GM12878 (cell line): ENCODE data around the gene MYCN. TPM values are rescaled to one million over a fixed set of nuclear protein-coding genes. Genes with fewer than 3 reads are reported as not detected.

Experiments used
- ATAC-seq: fragments of 200-7000 bp; cut with Tn5 transposase; 3 replicates; pipeline ENCODE4 v1.9.1; 2020; ENCODE audit warnings: mild to moderate bottlenecking, moderate library complexity
- BruUV-seq: library from RNA; stranded (reverse); fragments of 400-500 nt; replicated peaks from 2 replicates; lab custom pipeline; 2021; lab: Mats Ljungman, UMichigan
- CTCF ChIA-PET: fragments of 300-600 bp; sonication (Branson Sonifier 250); formaldehyde crosslinking; extraction: SDS; loops from one replicate; lab custom pipeline; 2021; ENCODE audit warnings: inconsistent platforms; lab: Yijun Ruan, JAX
- POLR2A ChIA-PET: fragments of 350-600 bp; formaldehyde crosslinking; extraction: SDS; loops from one replicate; lab custom pipeline; 2021; ENCODE audit warnings: inconsistent platforms; lab: Charles Lee
- RAD21 ChIA-PET: fragments of 300-600 bp; sonication (Branson Sonifier 250); formaldehyde crosslinking; loops from one replicate; lab custom pipeline; 2023; ENCODE audit warnings: antibody characterized with exemption; ENCODE audit not compliant: unreplicated experiment; lab: Charles Lee
- SMC1A ChIA-PET: fragments of 300-600 bp; sonication (Branson Sonifier 250); formaldehyde crosslinking; loops from one replicate; lab custom pipeline; 2023; ENCODE audit not compliant: unreplicated experiment, uncharacterized antibody; lab: Charles Lee
- DNase-seq: peaks from one replicate; pipeline ENCODE4 v3.0.0-alpha.2; 2011; ENCODE audit warnings: low read depth, low spot score
- FAIRE-seq: peaks from 3 replicates; lab custom pipeline; 2011; peaks lifted over from hg19 to GRCh38; lab: Jason Lieb, UNC
- H2AFZ ChIP-seq: 2 replicates; pipeline ENCODE4 v1.6.0; 2011; ENCODE audit warnings: low read depth, low read length, control low read depth; ENCODE audit not compliant: control insufficient read depth
- H3K27ac ChIP-seq: 2 replicates; pipeline ENCODE4 v1.5.1; 2011; ENCODE audit warnings: control low read depth; ENCODE audit not compliant: control insufficient read depth, insufficient read depth
- H3K27me3 ChIP-seq, 2 experiments: replicated peaks in 1 of 2; 2 replicates each; pipeline versions ENCODE4 v1.6.0 to v1.6.1; 2011; ENCODE audit warnings: low read length in 1 of 2; ENCODE audit not compliant: control insufficient read depth in 2 of 2, insufficient read depth in 2 of 2
- H3K36me3 ChIP-seq, 2 experiments: 2 replicates each; pipeline ENCODE4 v1.5.1; 2011; ENCODE audit warnings: low read length in 1 of 2; ENCODE audit not compliant: control insufficient read depth in 2 of 2, insufficient read depth in 2 of 2
- H3K4me1 ChIP-seq: 2 replicates; pipeline ENCODE4 v1.6.1; 2011; ENCODE audit warnings: mild to moderate bottlenecking, low read length, moderate library complexity, mixed read lengths; ENCODE audit not compliant: control insufficient read depth, insufficient read depth
- H3K4me2 ChIP-seq: 2 replicates; pipeline ENCODE4 v1.6.0; 2011; ENCODE audit warnings: control low read depth; ENCODE audit not compliant: control insufficient read depth, insufficient read depth
- H3K4me3 ChIP-seq: fragments of 200-600 bp; sonication (generic); 2 replicates; pipeline ENCODE4 v1.5.1; 2016
- H3K79me2 ChIP-seq: 2 replicates; pipeline ENCODE4 v1.6.0; 2011; ENCODE audit warnings: low read length; ENCODE audit not compliant: control insufficient read depth, insufficient read depth
- H3K9ac ChIP-seq: 2 replicates; pipeline ENCODE4 v1.8.0; 2011; ENCODE audit warnings: low read length, control low read depth, mixed read lengths; ENCODE audit not compliant: control insufficient read depth, insufficient read depth
- H3K9me3 ChIP-seq: replicated peaks from 3 replicates; pipeline ENCODE4 v1.5.1; 2011; ENCODE audit warnings: mild to moderate bottlenecking, low read length; ENCODE audit not compliant: control insufficient read depth, insufficient read depth
- H4K20me1 ChIP-seq: 2 replicates; pipeline ENCODE4 v1.6.0; 2011; ENCODE audit not compliant: control insufficient read depth, insufficient read depth
- BHLHE40 ChIP-seq, 2 experiments: fragments of 450-650 bp in 1 of 2; IDR thresholded peaks; 2 replicates each; pipeline ENCODE4 v1.6.1; 2011 to 2017; ENCODE audit warnings: low read depth in 2 of 2, borderline replicate concordance in 1 of 2, improper control_type of control experiment in 1 of 2, low read length in 1 of 2, mild to moderate bottlenecking in 1 of 2
- BMI1 ChIP-seq: fragments of 450-650 bp; IDR thresholded peaks from 2 replicates; pipeline ENCODE4 v1.6.1; 2016; ENCODE audit warnings: mild to moderate bottlenecking, moderate library complexity, borderline replicate concordance
- DPF2 ChIP-seq: fragments of 450-650 bp; IDR thresholded peaks from 2 replicates; pipeline ENCODE4 v1.6.1; 2017; ENCODE audit warnings: mild to moderate bottlenecking
- ETV6 ChIP-seq, 2 experiments: fragments of 450-650 bp in 1 of 2; IDR thresholded peaks in 1 of 2; conservative IDR thresholded peaks in 1 of 2; 2 replicates each; pipeline ENCODE4 v1.6.1; 2014; ENCODE audit warnings: antibody characterized with exemption in 1 of 2, borderline replicate concordance in 1 of 2, low read depth in 1 of 2, mild to moderate bottlenecking in 1 of 2, moderate library complexity in 1 of 2
- HDAC2 ChIP-seq: fragments of 200-600 bp; sonication (generic); IDR thresholded peaks from 2 replicates; pipeline ENCODE4 v1.6.1; 2017
- MTA3 ChIP-seq: IDR thresholded peaks from 2 replicates; pipeline ENCODE4 v1.6.1; 2012; ENCODE audit warnings: low read length, inconsistent platforms, borderline replicate concordance
- NBN ChIP-seq: fragments of 450-650 bp; IDR thresholded peaks from 2 replicates; pipeline ENCODE4 v1.6.1; 2016
- NFYB ChIP-seq: IDR thresholded peaks from 2 replicates; pipeline ENCODE4 v1.6.1; 2011; ENCODE audit warnings: low read depth, mild to moderate bottlenecking, low read length, improper control_type of control experiment, moderate library complexity; ENCODE audit not compliant: insufficient read depth
- NR2F1 ChIP-seq: fragments of 450-650 bp; conservative IDR thresholded peaks from 2 replicates; pipeline ENCODE4 v1.6.1; 2017; ENCODE audit warnings: mild to moderate bottlenecking
- RAD51 ChIP-seq: fragments of 450-650 bp; IDR thresholded peaks from 2 replicates; pipeline ENCODE4 v1.6.1; 2016; ENCODE audit warnings: moderate library complexity, mild to moderate bottlenecking, inconsistent platforms
- RBBP5 ChIP-seq: fragments of 200-600 bp; sonication (generic); conservative IDR thresholded peaks from 2 replicates; pipeline ENCODE4 v1.6.1; 2016
- SMARCA5 ChIP-seq: fragments of 450-650 bp; IDR thresholded peaks from 2 replicates; pipeline ENCODE4 v1.6.1; 2017; ENCODE audit warnings: mild to moderate bottlenecking
- SP1 ChIP-seq: IDR thresholded peaks from one replicate; pipeline ENCODE4 v1.6.1; 2011; ENCODE audit warnings: low read depth, low read length
- WRNIP1 ChIP-seq: IDR thresholded peaks from 2 replicates; pipeline ENCODE4 v1.6.1; 2011; ENCODE audit warnings: low read depth, low read length, improper control_type of control experiment, borderline replicate concordance
- WGBS: methylation state at CpG from one replicate; pipeline ENCODE4 v1.1.6; 2016; ENCODE audit warnings: low lambda C conversion rate; ENCODE audit not compliant: insufficient replicate concordance, insufficient coverage; ENCODE audit errors: missing lambda C conversion rate; 5-methylcytosine and 5-hydroxymethylcytosine counted together
- in situ Hi-C: fragments of 300-500 bp; cut with MboI; formaldehyde crosslinking; loops from 9 replicates; pipeline ENCODE4 v1.14.3; 2018; ENCODE audit warnings: mixed read lengths
- intact Hi-C: fragments of 100-400 bp; cut with micrococcal nuclease; formaldehyde crosslinking; loops from one replicate; pipeline ENCODE4 v1.14.2; 2022; ENCODE audit not compliant: unreplicated experiment
- polyA plus RNA-seq, 11 experiments: library from polyadenylated mRNA; depleted of rRNA in 4 of 11; unstranded in 6 of 11; stranded (reverse) in 5 of 11; fragments of >200 nt; fragmentation: Nextera tagmentation in 4 of 11; fragmentation: Illumina TruSeq in 1 of 11; extraction: Ambion mirVana in 4 of 11; extraction: Trizol in 1 of 11; gene quantifications; 1 replicate in 1 of 11; 2 replicates in 10 of 11; pipeline versions ENCODE4 v1.2.1 to v1.2.3, GENCODE V29; 2011 to 2016; ENCODE audit warnings: inconsistent platforms in 2 of 11, missing spikeins in 2 of 11, low read depth in 1 of 11
- total RNA-seq, 4 experiments: library from RNA; depleted of rRNA in 3 of 4; stranded (reverse); fragments of >200 nt in 3 of 4; fragmentation: Illumina TruSeq in 1 of 4; extraction: Trizol in 1 of 4; gene quantifications; 2 replicates each; pipeline versions ENCODE4 v1.2.1 to v1.2.3, GENCODE V29; 2013 to 2021
- TF ChIP-seq, protein P1 (sequence below): IDR thresholded peaks from 2 replicates; pipeline ENCODE4 v1.6.1; 2012; ENCODE audit warnings: improper control_type of control experiment, low read depth, low read length; ENCODE audit not compliant: insufficient replicate concordance
- TF ChIP-seq, protein P2 (sequence below): fragments of 450-650 bp; formaldehyde crosslinking; IDR thresholded peaks from 2 replicates; pipeline ENCODE4 v1.4.0; 2022; ENCODE audit warnings: mild to moderate bottlenecking, moderate library complexity
- TF ChIP-seq, protein P3 (sequence below): IDR thresholded peaks from 2 replicates; pipeline ENCODE4 v1.6.1; 2012; ENCODE audit warnings: low read length, inconsistent platforms

MYCN gene
- total and polyA plus RNA-seq, 10 of the 15 experiments (the other 5 are each of a cell fraction or from before 2014, with no cell fraction given): not detected

DNA sequence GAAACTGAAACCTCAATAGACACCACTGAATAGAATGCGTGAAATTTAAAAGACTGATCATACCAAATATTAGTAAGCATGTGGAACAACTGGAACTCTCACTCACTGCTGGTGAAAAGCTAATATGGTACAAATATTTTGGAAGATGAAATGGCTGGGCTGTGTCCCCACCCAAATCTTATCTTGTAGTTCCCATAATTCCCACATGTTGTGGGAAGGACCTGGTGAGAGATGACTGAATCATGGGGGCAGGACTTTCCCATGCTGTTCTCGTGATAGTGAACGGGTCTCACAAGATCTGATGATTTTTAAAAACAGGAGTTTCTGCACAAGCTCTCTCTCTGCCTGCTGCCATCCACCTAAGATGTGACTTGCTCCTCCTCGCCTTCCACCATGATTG is 32.0 kb upstream of the MYCN start:
- Histone ChIP-seq H3K9me3 (no peaks in the 10 kb centered on the region), H3K36me3 (no peaks in the 10 kb centered on the region), H3K27me3 (no peaks in the 10 kb centered on the region; a peak in 1 of 4 replicates), H3K9ac (no peak overlapping the region), H3K79me2 (no peaks in the 10 kb centered on the region), H4K20me1 (no peaks in the 10 kb centered on the region), H3K4me3 (no peak overlapping the region), H2AFZ (no peak overlapping the region), H3K27ac (no peak overlapping the region), H3K4me1 (no peaks in the 10 kb centered on the region), H3K4me2 (no peak overlapping the region)
- WGBS: 8% methylated on average over 4 of the region's 4 CpGs
- DNase-seq: no peak
- ATAC-seq: no peak
- SMC1A ChIA-PET: interaction anchor here (1.5 kb wide), 1 partner anchor 13 kb away, joined by 3 read pairs; no protein-coding TSS in a partner anchor
- in situ Hi-C loops: no loop called here
- CTCF ChIA-PET: no interaction called here
- no TSS peak for BruUV-seq
- intact Hi-C loops: no loop called here
- no peak for FAIRE-seq
- RAD21 ChIA-PET: no interaction called here
- POLR2A ChIA-PET: interaction anchor here (0.6 kb wide), 1 partner anchor 10 kb away, joined by 4 read pairs; no protein-coding TSS in a partner anchor
- no peak for TF ChIP-seq WRNIP1
- no peak for TF ChIP-seq NBN
- TF ChIP-seq SP1: no peak
- no peak for TF ChIP-seq ETV6 (conservative IDR thresholded peaks at IDR 0.05 in 1 of 2, IDR thresholded peaks at IDR 0.05 in 1 of 2; ENCODE audit: borderline replicate concordance in 1 of 2, low read depth in 1 of 2)
- no peak for TF ChIP-seq RBBP5
- TF ChIP-seq BMI1: no peak
- TF ChIP-seq SMARCA5: no peak
- TF ChIP-seq, protein P1, sequence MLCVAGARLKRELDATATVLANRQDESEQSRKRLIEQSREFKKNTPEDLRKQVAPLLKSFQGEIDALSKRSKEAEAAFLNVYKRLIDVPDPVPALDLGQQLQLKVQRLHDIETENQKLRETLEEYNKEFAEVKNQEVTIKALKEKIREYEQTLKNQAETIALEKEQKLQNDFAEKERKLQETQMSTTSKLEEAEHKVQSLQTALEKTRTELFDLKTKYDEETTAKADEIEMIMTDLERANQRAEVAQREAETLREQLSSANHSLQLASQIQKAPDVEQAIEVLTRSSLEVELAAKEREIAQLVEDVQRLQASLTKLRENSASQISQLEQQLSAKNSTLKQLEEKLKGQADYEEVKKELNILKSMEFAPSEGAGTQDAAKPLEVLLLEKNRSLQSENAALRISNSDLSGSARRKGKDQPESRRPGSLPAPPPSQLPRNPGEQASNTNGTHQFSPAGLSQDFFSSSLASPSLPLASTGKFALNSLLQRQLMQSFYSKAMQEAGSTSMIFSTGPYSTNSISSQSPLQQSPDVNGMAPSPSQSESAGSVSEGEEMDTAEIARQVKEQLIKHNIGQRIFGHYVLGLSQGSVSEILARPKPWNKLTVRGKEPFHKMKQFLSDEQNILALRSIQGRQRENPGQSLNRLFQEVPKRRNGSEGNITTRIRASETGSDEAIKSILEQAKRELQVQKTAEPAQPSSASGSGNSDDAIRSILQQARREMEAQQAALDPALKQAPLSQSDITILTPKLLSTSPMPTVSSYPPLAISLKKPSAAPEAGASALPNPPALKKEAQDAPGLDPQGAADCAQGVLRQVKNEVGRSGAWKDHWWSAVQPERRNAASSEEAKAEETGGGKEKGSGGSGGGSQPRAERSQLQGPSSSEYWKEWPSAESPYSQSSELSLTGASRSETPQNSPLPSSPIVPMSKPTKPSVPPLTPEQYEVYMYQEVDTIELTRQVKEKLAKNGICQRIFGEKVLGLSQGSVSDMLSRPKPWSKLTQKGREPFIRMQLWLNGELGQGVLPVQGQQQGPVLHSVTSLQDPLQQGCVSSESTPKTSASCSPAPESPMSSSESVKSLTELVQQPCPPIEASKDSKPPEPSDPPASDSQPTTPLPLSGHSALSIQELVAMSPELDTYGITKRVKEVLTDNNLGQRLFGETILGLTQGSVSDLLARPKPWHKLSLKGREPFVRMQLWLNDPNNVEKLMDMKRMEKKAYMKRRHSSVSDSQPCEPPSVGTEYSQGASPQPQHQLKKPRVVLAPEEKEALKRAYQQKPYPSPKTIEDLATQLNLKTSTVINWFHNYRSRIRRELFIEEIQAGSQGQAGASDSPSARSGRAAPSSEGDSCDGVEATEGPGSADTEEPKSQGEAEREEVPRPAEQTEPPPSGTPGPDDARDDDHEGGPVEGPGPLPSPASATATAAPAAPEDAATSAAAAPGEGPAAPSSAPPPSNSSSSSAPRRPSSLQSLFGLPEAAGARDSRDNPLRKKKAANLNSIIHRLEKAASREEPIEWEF: no peak
- TF ChIP-seq, protein P2, sequence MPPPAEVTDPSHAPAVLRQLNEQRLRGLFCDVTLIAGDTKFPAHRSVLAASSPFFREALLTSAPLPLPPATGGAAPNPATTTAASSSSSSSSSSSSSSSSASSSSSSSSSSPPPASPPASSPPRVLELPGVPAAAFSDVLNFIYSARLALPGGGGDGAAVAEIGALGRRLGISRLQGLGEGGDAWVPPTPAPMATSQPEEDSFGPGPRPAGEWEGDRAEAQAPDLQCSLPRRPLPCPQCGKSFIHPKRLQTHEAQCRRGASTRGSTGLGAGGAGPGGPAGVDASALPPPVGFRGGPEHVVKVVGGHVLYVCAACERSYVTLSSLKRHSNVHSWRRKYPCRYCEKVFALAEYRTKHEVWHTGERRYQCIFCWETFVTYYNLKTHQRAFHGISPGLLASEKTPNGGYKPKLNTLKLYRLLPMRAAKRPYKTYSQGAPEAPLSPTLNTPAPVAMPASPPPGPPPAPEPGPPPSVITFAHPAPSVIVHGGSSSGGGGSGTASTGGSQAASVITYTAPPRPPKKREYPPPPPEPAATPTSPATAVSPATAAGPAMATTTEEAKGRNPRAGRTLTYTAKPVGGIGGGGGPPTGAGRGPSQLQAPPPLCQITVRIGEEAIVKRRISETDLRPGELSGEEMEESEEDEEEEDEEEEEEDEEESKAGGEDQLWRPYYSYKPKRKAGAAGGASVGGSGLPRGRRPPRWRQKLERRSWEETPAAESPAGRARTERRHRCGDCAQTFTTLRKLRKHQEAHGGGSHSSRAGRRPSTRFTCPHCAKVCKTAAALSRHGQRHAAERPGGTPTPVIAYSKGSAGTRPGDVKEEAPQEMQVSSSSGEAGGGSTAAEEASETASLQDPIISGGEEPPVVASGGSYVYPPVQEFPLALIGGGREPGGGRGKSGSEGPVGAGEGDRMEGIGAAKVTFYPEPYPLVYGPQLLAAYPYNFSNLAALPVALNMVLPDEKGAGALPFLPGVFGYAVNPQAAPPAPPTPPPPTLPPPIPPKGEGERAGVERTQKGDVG (CRISPR knock-in tag): no peak
- no peak for TF ChIP-seq NR2F1
- TF ChIP-seq BHLHE40 (IDR thresholded peaks at IDR 0.05; ENCODE audit: borderline replicate concordance in 1 of 2, low read depth in 2 of 2, low read length in 1 of 2): no peak
- no peak for TF ChIP-seq DPF2
- TF ChIP-seq NFYB: no peak
- TF ChIP-seq, protein P3, sequence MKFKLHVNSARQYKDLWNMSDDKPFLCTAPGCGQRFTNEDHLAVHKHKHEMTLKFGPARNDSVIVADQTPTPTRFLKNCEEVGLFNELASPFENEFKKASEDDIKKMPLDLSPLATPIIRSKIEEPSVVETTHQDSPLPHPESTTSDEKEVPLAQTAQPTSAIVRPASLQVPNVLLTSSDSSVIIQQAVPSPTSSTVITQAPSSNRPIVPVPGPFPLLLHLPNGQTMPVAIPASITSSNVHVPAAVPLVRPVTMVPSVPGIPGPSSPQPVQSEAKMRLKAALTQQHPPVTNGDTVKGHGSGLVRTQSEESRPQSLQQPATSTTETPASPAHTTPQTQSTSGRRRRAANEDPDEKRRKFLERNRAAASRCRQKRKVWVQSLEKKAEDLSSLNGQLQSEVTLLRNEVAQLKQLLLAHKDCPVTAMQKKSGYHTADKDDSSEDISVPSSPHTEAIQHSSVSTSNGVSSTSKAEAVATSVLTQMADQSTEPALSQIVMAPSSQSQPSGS: no peak
- no peak for TF ChIP-seq MTA3
- TF ChIP-seq RAD51: no peak
- no peak for TF ChIP-seq HDAC2
